Measurements from ENCODE around the gene ZFAND4.
"Not testable (repeated sequence)": the region's sequence is repeated elsewhere in the genome, so short reads cannot be mapped to it uniquely, and the experiment has no call there.

- not testable (repeated sequence) for TF ChIP-seq CTCF (IDR thresholded peaks at IDR 0.05; ENCODE audit: insufficient read depth, low read length, poor library complexity, severe bottlenecking); EZH2phosphoT487 (conservative IDR thresholded peaks at IDR 0.05; ENCODE audit: low read length)
These were observed 45.1 kb upstream of the ZFAND4 start for GRCh38 chr10:45717642-45718041.
